K562 (cell line): ENCODE measurements around the gene CLIP2. TPM values are rescaled to one million over a fixed set of nuclear protein-coding genes. Genes with fewer than 3 reads are reported as not detected.

Experiments
- EGR1 ChIP-seq: fragments of 450-650 bp; conservative IDR thresholded peaks from 2 replicates; pipeline ENCODE4 v1.6.1; 2017; ENCODE audit warnings: mild to moderate bottlenecking
- EP300 ChIP-seq: IDR thresholded peaks from 2 replicates; pipeline ENCODE4 v1.6.1; 2012; ENCODE audit warnings: low read length, improper control_type of control experiment
- FOSL1 ChIP-seq: fragments of 200-800 bp; sonication (Bioruptor generic); conservative IDR thresholded peaks from 2 replicates; pipeline ENCODE4 v1.6.1; 2016; ENCODE audit warnings: missing genetic modification characterization, missing compliant biosample characterization
- FOXK1 ChIP-seq: sonication (generic); formaldehyde crosslinking; IDR thresholded peaks from 2 replicates; pipeline ENCODE4 v1.8.0; 2022; ENCODE audit warnings: missing genetic modification reagents, mild to moderate bottlenecking, borderline replicate concordance
- HBP1 ChIP-seq: fragments of 450-650 bp; formaldehyde crosslinking; IDR thresholded peaks from 2 replicates; pipeline ENCODE4 v1.4.0; 2022; ENCODE audit warnings: missing genetic modification characterization
- JUND ChIP-seq, 2 experiments: IDR thresholded peaks; 2 replicates in 1 of 2; 3 replicates in 1 of 2; pipeline ENCODE4 v1.6.1; 2011; ENCODE audit warnings: borderline replicate concordance in 2 of 2, low read depth in 2 of 2, low read length in 2 of 2, improper control_type of control experiment in 1 of 2, missing biosample characterization in 1 of 2, missing genetic modification characterization in 1 of 2, missing genetic modification reagents in 1 of 2
- KDM1A ChIP-seq, 2 experiments: fragments of 450-650 bp; IDR thresholded peaks; 2 replicates each; pipeline ENCODE4 v1.6.1; 2016; ENCODE audit warnings: mild to moderate bottlenecking in 2 of 2
- MEF2A ChIP-seq: IDR thresholded peaks from 2 replicates; pipeline ENCODE4 v1.6.1; 2011; ENCODE audit warnings: low read depth, mild to moderate bottlenecking, low read length, moderate library complexity; ENCODE audit not compliant: control insufficient read depth
- RCOR1 ChIP-seq, 2 experiments: IDR thresholded peaks; 2 replicates each; pipeline ENCODE4 v1.6.1; 2012; ENCODE audit warnings: low read depth in 2 of 2, low read length in 2 of 2, borderline replicate concordance in 1 of 2, improper control_type of control experiment in 1 of 2
- SMARCA5 ChIP-seq: fragments of 450-650 bp; IDR thresholded peaks from 2 replicates; pipeline ENCODE4 v1.6.1; 2016
- SMARCB1 ChIP-seq: IDR thresholded peaks from 2 replicates; pipeline ENCODE4 v1.6.1; 2011; ENCODE audit warnings: improper control_type of control experiment, low read depth; ENCODE audit not compliant: insufficient read length
- SMARCE1 ChIP-seq: fragments of 450-650 bp; IDR thresholded peaks from 2 replicates; pipeline ENCODE4 v1.7.1; 2016; ENCODE audit warnings: mild to moderate bottlenecking
- STAT5B ChIP-seq: fragments of 250-450 bp; sonication (Bioruptor Pico); IDR thresholded peaks from 2 replicates; pipeline ENCODE4 v1.8.0; 2021; ENCODE audit warnings: mild to moderate bottlenecking, inconsistent platforms
- TAL1 ChIP-seq: fragments of 450-650 bp; IDR thresholded peaks from 2 replicates; pipeline ENCODE4 v1.6.1; 2016; ENCODE audit warnings: mild to moderate bottlenecking
- ZBTB8A ChIP-seq: fragments of 450-650 bp; IDR thresholded peaks from 2 replicates; pipeline ENCODE4 v1.6.1; 2018; ENCODE audit warnings: mild to moderate bottlenecking, moderate library complexity; ENCODE audit not compliant: partially characterized antibody
- polyA plus RNA-seq, 8 experiments: library from polyadenylated mRNA; depleted of rRNA in 4 of 8; stranded (reverse) in 5 of 8; unstranded in 3 of 8; fragments of >200 nt; fragmentation: Nextera tagmentation in 2 of 8; fragmentation: Illumina TruSeq in 1 of 8; extraction: Ambion mirVana in 2 of 8; extraction: Trizol in 1 of 8; gene quantifications; 2 replicates each; pipeline versions ENCODE4 v1.2.1 to v1.2.3, GENCODE V29; 2011 to 2014; ENCODE audit warnings: inconsistent platforms in 1 of 8, missing spikeins in 1 of 8
- total RNA-seq, 7 experiments: library from RNA; depleted of rRNA in 6 of 7; stranded (reverse); fragments of >200 nt in 6 of 7; fragmentation: Illumina TruSeq in 2 of 7; extraction: Trizol in 2 of 7; gene quantifications; 2 replicates each; pipeline versions ENCODE4 v1.2.1 to v1.2.3, GENCODE V29; 2011 to 2021; ENCODE audit warnings: low replicate concordance in 1 of 7
- TF ChIP-seq, protein P1 (sequence below): fragments of 200-800 bp; sonication (Bioruptor generic); IDR thresholded peaks from 2 replicates; pipeline ENCODE4 v1.6.1; 2017; ENCODE audit warnings: missing genetic modification characterization, missing compliant biosample characterization

Gene CLIP2
- total and polyA plus RNA-seq, 9 of the 15 experiments (the other 6 are each of a cell fraction or from before 2014, with no cell fraction given): 0.07 to 5.4 (median 2.1) TPM

- TF ChIP-seq ZBTB8A (no peak), STAT5B (CRISPR knock-in tag) (no peak), FOSL1 (peak; percentile 99), KDM1A (IDR thresholded peaks at IDR 0.05) (no peak; a peak in 1 of 4 replicates), HBP1 (CRISPR knock-in tag) (no peak), MEF2A (no peak), JUND (IDR thresholded peaks at IDR 0.05; ENCODE audit: borderline replicate concordance, low read depth, low read length) (peak; percentile 88; the same call in 1 of the 2 replicates), JUND (tag; IDR thresholded peaks at IDR 0.05; ENCODE audit: borderline replicate concordance, low read depth, low read length) (peak; percentile 88), SMARCB1 (no peak), TAL1 (no peak), FOXK1 (CRISPR knock-in tag) (no peak), SMARCE1 (peak; percentile 85; the same call in 1 of the 2 replicates), EP300 (peak; percentile 41), SMARCA5 (peak; percentile 78; the same call in 1 of the 2 replicates), EGR1 (no peak), RCOR1 (IDR thresholded peaks at IDR 0.05; ENCODE audit: borderline replicate concordance in 1 of 2, low read depth in 2 of 2, low read length in 2 of 2) (peak in 1 of 2 experiments; percentile 48; a peak in 1 of 4 replicates)
- TF ChIP-seq, protein P1, sequence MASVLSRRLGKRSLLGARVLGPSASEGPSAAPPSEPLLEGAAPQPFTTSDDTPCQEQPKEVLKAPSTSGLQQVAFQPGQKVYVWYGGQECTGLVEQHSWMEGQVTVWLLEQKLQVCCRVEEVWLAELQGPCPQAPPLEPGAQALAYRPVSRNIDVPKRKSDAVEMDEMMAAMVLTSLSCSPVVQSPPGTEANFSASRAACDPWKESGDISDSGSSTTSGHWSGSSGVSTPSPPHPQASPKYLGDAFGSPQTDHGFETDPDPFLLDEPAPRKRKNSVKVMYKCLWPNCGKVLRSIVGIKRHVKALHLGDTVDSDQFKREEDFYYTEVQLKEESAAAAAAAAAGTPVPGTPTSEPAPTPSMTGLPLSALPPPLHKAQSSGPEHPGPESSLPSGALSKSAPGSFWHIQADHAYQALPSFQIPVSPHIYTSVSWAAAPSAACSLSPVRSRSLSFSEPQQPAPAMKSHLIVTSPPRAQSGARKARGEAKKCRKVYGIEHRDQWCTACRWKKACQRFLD: no peak
- TF ChIP-seq, all 486 proteins: peak for 25
Measured at GRCh38 chr7:74311305-74311744, 22.1 kb downstream of the CLIP2 start (continued).
